22Rv1 (cell line): ENCODE measurements around the gene EFNA4.

Experiments
- CTCF ChIP-seq: fragments of 450-650 bp; IDR thresholded peaks from 2 replicates; pipeline ENCODE4 v1.5.1; 2017; ENCODE audit warnings: mild to moderate bottlenecking
- ZFX ChIP-seq: fragments of 450-650 bp; IDR thresholded peaks from 2 replicates; pipeline ENCODE4 v1.6.1; 2017; ENCODE audit warnings: antibody characterized with exemption, borderline replicate concordance

DNA sequence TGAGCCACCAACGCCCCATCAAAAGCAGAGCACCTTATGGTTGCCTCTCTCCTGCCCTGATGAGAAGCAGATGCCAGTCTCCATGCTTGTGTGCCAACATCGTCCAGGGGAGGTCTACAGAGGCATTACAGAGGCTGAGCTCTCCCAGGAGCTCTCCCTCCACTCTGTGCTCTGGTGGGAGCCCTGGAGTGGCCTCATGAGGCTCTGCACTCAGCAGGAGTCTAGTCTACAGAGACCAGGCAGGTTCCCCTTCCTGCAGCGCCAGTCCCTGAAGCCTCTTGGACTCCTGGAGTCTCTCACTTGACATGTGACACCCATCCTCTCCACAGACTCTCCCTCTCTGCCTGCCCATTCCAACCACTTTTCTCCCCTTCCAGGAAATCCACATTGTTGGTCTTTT, 26.5 kb upstream of the EFNA4 start:
- TF ChIP-seq CTCF (no peak), ZFX (no peak)
